GM12864 (cell line): Measurements from ENCODE around the gene IQSEC1.

ENCODE experiments used
- DNase-seq: peaks from one replicate; pipeline ENCODE4 v3.0.0-alpha.2; 2011; ENCODE audit warnings: low read depth
- H3K4me3 ChIP-seq: 2 replicates; pipeline ENCODE4 v1.5.1; 2011; ENCODE audit warnings: mild to moderate bottlenecking, low read depth, low read length, control low read depth
- CTCF ChIP-seq: IDR thresholded peaks from 2 replicates; pipeline ENCODE4 v1.5.1; 2011; ENCODE audit warnings: low read depth, mild to moderate bottlenecking, moderate library complexity, low read length, control low read depth, inconsistent platforms; ENCODE audit errors: missing control alignments

The IQSEC1 gene

GRCh38 chr3:13027154-13027553 lies 46.1 kb downstream of the IQSEC1 start:
- no peak for DNase-seq
- TF ChIP-seq CTCF, result no peak
- H3K4me3 ChIP-seq, result no peak overlapping the region

GRCh38 chr3:13026534-13026933 lies 46.7 kb downstream of the IQSEC1 start:
- H3K4me3 ChIP-seq, result no peak overlapping the region

GRCh38 chr3:13025778-13026518 lies 47.3 kb downstream of the IQSEC1 start:
- DNase-seq, result no peak
- no peak for TF ChIP-seq CTCF
- H3K4me3 ChIP-seq, result no peak overlapping the region

More at GRCh38 chr3:13026534-13026933, 46.7 kb downstream of the IQSEC1 start:
- no peak for TF ChIP-seq CTCF
- no peak for DNase-seq

GRCh38 chr3:13025090-13025489 lies 48.1 kb downstream of the IQSEC1 start:
- no peak for TF ChIP-seq CTCF
- no peak overlapping the region for H3K4me3 ChIP-seq
- no peak for DNase-seq

GRCh38 chr3:13024765-13025065 lies 48.5 kb downstream of the IQSEC1 start:
- TF ChIP-seq CTCF, result no peak
- DNase-seq, result no peak
- no peak overlapping the region for H3K4me3 ChIP-seq

GRCh38 chr3:13023971-13024764 lies 49.1 kb downstream of the IQSEC1 start:
- no peak for TF ChIP-seq CTCF
- DNase-seq, result no peak
- no peak overlapping the region for H3K4me3 ChIP-seq
